NCI-H1105 treated with DMSO at 0.1 percent for 48 hours (cell line): ENCODE data around the gene AKAP5.
"Not testable (repeated sequence)": the region's sequence is repeated elsewhere in the genome, so short reads cannot be mapped to it uniquely, and the experiment has no call there.

Source experiments
- DNase-seq: peaks from one replicate; lab custom pipeline; 2025; lab: John Stamatoyannopoulos, UW

AKAP5 gene

DNA sequence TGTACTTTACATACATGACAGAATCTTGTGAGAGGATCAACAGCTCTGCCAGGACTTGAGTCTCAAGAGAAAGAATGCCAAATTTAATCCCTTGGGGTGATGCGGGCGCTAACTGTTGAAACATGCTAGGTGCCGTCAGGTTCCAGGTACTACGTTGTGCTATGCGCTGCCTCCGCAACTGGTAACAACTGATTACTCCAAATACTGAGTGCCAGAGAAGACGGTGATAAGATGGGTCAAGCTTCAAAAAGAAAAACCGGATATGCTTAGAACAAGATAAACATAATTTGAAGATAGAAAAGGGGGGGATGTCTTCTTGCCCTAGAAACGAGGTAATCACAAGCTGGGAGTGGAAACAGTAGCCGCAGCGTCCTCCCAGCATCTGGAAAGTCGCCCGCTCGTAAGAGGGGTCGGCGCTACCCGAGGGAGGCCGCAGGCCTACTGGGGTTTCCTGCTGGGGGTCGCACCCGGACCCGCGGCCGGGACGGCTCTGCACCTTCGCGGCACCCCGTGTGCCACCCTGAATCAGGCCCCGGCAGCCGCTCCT, 37.7 kb downstream of the AKAP5 start:
- peak; percentile 23 for DNase-seq

DNA sequence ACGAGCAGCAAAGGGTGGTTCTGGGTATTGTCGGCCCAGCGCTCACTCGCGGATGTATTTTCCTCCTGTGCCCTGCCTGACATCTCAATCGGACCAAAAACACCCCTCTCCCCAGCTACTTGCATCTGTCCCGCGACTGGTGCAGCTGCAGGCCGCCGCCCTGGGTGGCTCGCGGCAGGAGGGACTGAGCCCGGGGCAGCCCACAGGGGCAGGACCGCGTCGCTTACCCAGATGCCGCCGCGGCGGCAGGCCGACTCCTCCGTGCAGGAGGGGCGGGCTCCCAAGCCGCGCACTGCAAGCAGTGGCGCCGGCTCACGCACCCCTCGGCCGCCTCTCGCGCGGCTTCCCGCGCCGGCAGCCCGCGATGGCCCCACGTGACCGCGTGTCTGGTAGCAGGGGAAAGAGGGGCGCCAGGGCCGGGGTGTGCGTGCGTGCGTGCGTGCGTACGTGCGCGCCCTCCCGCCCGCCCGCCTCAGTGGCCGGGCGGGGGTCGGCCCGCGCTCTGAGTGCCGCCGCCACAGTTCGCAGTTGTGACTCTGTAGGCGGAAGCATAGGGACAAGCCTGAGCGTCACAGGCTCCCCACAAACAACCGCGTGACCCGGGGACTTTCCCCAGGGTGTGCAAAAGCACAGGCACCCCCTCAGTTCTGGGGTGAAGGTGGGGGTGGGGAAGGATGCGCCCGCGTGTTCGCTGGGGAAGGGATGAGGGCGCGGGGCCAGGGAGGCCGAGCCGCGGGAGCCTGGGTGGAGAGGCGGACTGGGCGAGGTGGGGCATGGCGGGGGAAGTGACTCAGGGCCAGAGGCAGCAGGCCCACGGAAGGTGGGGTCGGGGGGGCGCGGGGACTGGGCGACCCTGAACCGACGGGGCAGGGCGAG, 38.4 kb downstream of the AKAP5 start, which contains the start of gene ZBTB25:
TSS of gene ZBTB25 (minus strand) at position 405 of the 876 bp plus-strand sequence. CDS start 13,305 bp downstream, outside the sequence.
- DNase-seq: peak; percentile 89

DNA sequence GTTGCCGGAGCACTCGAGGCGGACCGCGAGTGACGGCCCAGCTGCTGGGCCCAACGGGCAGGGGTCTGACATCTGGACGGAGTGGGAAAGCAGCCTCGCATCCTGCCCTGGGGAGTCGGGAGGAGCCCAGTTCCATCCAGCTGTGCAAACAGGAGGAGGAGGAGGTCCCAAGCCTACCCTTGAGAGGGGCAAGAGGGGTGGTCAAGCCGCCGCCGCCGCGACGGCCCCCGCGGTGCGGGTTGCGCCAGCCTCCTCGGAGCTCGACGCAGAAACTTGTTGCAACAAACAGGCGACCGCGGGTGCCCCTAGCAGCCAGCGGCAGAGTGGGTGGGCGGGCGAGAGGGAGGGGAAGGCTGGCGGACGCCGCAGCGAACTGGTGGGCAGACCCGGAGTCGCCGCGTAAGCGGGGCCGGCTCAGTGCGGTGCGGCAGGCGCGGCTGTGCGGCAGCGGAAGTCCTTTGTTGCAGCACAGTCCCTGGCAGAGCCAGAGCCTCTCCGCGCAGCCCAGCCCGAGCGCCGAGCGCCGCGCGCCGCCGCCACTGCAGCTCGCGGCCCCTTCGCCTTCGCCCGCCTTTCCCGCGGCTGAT, 39.1 kb downstream of the AKAP5 start, which contains the start of gene ZBTB1:
TSS of gene ZBTB1 (plus strand) at position 461 of the 587 bp plus-strand sequence. CDS start 16,735 bp downstream, outside the sequence.
- DNase-seq: peak; percentile 75

DNA sequence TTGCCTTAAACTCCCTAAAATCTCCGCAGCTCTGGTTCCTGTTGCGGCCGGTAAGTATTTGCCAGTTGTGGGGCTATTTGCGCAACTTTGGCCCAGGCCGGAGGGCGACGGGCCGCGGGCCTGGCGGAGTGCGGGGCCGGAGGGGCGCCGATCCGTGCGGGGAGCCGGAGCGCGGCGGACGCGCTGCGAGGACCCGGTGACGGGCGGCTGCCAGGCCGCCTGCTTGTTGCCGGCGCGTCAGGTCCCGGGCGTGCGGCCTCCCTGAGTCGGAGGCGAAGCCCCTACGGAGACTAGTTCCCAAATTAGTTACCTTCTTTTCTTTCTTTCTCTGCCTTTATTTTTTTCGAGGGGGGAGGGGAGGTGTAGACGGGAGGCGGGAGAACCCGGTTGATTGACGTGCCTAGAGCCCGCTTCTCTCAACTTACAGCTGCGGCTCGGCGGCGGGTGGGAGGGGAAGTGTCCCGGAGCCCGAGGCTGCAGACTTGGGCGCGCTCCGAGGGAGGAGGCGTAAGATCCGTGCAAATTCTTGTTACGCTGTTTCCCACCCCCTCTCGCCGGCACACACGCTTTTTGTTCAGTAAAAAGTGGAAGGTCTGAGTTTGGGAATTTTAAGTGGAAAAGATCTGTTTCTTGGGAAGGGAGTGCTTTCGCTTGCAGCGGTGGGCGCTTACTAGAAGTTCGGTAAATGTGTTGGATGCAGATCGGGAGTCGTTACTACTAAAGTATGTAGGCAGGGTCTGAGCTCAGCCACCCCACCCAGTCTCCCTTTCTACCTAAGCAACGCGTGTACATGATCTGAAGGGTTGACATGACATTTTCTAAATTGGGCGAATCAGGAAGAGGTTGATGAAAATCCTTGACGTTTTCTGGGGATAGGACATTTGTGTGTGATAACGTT, 39.8 kb downstream of the AKAP5 start:
- peak; percentile 87 for DNase-seq

DNA sequence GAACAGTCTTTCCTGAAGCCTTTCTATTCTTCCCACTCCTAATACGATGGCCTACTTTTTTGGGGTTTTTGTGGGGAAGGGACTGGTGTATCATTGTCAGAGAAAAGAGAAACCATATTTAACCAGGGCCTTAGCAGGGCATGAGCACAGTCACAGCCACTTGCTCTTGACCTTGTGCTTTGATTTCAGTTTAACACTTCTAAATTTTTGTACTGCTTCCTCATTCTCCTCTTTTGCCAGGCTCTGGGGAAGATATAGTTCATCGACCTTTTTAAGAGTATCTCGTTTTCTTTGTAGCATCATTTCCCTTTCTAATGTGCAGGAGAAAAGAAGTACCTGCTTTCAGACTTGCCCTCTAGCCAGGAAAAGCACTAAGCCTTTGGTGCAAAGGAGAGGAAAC, 41.4 kb downstream of the AKAP5 start:
- DNase-seq: no peak

DNA sequence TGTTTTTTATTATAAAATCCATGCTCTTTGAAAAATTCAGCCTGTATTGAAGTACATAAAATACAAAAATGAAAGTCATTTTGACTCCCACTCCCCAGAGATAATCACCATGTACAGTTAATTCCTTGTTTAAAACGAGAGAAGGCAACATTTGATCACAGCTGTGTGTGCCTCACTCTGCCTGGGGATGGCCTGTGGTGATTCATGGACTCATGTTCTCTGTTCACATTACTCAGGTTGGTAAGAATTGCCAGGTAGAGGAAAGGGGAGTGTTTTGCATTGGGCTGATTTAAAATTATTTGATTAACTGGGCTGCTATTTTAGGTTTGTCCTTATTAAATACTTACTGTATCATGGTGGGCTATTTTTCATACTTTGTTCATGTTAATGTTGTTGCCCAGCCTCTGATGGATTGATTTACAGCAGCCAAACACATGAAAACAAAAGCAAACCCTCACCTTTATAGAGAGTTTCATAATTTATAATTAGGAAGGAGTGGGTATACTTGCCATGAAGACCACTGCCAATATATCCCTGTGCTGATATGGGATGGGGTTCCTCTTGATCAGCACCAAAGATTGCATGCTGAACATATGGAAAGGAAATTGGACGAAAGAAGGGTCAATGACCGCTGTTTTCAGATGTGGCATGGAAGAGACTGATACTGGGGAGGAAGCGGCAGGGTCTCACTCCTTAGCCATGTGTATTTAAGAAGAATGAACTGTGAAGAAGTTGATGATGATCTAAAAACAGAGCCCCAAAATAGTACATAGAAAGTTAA, 42.3 kb downstream of the AKAP5 start:
- no peak for DNase-seq

DNA sequence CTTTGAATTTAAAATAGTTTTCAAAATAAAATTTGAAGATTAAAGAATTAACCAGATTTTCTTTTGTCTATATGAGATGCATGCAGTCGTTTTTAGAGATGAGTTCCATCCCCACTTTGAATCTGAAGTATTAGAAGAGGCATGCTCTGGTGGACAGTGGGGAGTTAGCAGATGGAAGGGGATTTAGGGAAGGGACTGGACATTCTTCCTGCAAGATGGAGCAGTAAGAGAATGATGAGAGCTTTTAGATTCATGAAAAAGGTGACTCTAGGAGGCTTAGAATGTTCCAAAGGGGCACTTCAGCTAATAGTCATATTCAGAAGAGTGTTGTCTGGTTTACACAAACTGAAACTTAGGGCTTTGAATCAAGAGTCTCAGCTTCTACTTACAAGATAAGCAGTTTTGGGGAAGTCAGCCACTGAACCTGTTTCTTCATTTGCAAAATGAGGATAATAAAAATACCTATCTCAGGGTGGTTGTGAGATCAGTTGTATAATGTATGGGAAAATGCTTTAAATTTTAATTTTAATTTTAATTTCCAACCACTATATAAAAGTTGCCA, 43.0 kb downstream of the AKAP5 start:
- DNase-seq: no peak

DNA sequence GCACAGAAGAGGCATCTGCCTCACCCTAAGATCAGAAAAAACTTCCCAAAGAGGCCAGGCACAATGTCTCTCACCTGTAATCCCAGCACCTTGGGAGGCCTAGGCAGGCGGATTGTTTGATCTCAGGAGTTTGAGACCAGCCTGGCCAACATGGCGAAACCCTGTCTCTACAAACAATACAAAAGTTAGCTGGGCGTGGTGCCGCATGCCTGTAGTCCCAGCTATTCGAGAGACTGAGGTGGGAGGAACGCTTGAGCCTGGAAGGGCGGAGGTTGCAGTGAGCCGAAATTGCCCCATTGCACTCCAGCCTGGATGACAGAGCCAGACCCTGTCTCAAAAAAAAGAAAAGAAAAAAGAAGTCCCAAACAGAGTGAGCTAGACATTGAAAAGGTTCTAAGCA, 43.7 kb downstream of the AKAP5 start:
- DNase-seq: no peak

DNA sequence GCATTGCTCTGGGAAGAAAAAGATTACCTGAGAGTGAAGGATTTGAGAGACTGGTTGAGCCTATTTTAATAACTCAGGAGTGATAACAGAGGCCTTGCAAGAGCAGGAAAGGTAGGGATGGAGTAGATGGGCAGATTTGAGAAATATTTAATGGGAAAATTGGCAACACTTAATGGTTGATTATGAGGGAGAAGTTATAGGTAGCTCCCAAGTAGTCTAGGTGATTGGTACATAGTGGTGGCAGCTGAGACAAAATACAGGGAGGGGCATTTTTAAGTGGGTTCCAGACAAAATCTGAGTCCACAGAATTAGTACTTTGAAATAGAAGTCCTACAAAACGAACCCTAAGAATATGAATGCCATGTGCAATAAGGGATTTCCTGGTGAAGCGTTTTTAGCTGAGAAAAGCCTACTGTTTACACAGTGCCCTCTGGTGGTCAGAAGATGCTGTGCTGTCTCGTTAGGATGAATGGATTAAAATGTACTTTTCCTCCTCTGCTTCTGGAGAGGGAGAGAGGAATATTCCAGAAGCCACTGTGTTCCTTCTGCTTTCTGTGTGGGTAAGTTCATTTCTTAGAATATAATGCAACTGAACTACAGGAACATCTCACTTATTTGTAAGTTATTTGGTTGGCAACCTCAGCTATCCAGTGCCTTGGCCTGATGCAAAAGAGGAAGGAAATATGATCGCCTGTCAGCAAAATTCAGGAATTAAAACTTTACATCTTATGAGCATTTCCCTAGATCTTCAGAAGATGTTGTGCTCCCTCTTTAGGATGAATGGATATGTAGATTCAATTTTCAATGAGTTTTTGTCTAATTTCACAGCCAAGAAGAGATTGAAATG, 45.7 kb downstream of the AKAP5 start:
- DNase-seq: peak; percentile 69

DNA sequence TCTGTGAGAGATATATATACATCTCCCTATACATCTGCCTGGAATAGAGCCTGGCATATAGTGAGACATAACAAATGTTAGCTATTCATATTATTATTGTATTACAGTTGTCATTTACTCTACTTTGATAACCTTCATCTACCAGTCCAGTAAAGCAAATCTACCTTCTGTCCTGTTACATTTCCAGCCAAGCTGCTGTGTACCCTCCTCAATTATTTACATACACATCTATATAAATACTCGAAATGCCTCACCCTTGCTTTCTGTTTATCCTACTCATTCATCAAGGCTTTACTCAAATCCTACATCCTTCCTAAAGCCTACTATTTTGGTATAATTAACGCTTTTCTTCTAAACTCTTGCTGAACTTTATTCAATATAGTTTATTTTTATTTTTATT, 48.0 kb downstream of the AKAP5 start:
- no peak for DNase-seq

DNA sequence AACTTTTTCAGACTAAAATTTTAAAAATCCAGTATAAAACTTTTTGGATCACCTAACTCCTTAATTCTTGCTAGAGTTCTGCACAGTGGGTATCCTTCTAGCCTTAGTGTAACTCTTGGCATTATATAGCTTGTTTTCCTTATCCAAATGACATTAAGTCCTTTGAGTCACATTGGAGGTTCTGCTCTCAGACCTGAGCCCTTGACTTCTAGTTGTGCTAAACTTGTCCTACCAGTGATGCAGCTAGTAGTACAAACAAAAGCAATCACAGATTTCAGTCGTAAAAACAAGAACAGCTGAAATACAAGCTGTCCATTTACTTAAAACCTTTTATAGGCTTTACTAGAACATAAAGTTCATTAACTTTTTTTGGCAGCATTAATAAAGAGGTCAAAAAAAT, 49.8 kb downstream of the AKAP5 start:
- DNase-seq: no peak

DNA sequence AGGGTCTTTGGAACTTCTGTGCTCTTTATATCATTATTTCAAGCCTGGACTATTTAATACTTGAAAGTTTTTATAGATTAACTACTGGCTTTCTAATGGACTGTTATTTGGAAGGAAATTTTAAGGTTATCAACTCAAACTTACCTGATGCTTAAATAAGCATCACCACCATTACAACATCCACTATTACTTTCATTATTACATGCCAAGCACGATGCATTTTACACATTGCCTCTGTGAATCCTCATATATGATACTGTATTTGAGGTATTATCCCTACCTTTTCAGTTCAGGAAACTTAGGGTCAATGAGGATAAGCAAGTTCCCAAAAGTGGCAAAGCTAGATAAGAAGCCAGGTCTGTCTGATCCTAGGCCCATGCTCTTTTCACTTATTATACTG, 51.7 kb downstream of the AKAP5 start:
- DNase-seq: no peak

DNA sequence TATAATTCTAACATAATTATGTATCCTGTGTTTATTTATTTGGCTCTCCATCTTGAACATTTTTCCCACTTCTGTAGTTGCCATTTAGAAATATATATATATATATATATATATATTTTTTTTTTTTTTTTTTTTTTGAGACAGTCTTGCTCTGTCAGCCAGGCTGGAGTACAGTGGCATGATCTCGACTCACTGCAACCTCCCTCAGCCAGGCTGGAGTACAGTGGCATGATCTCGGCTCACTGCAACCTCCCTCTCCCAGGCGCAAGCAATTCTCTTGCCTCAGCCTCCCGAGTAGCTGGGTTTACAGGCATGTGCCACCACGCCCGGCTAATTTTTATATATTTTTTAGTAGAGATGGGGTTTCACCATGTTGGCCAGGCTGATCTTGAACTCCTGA, 52.4 kb downstream of the AKAP5 start:
- not testable (repeated sequence) for DNase-seq

DNA sequence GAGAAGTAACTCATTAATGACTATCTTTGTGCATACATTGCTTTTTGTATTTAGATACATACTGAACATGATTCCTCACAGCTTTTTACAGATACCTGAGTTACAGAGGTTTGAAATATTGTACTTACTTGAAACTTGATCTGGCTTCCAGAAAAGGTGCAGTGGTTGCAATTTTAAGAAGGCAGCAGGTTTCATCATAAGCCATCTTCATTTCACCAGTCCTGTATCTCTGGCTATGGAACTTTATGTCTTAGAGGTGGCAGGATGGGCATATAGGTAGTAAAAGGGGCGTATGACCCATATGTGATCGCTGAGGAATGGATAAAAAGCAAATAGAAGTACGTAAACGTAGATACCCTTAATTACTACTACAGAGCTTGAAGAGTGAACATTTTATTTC, 52.9 kb downstream of the AKAP5 start:
- DNase-seq: no peak

DNA sequence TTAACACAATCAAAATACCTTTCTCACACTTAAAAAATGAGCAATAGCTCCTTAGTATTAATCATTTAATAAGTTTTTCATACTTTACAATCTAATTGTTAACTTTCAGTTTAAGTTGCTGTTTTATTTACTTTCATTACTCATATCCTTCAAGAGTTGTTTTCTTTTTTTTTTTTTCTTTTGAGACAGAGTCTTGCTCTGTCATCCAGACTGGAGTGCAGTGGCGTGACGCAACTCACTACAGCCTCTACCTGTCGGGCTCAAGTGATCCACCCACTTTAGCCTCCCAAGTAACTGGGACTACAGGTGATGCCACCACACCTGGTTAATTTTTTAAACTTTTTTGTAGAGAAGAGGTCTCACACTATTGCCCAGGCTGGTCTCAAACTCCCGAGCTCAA, 55.4 kb downstream of the AKAP5 start:
- DNase-seq: no peak

DNA sequence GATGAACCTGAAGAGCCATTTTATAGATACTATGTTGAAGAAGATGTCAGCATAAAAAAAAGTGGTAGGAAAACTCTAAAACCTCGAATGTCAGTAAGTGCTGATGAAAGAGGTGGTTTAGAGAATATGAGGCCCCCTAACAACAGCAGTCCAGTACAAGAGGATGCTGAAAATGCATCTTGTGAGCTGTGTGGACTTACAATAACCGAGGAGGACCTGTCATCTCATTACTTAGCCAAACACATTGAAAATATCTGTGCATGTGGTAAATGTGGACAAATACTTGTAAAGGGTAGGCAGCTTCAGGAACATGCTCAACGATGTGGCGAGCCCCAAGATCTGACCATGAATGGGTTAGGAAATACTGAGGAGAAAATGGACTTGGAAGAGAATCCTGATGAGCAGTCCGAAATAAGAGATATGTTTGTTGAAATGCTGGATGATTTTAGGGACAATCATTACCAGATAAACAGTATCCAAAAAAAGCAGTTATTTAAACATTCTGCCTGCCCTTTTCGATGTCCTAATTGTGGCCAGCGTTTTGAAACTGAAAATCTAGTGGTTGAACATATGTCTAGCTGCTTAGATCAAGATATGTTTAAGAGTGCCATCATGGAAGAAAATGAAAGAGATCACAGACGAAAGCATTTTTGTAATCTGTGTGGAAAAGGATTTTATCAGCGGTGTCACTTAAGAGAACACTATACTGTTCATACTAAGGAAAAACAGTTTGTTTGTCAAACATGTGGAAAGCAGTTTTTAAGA, 57.5 kb downstream of the AKAP5 start:
- no peak for DNase-seq
